ENCODE measurements around the gene SLC50A1.

SLC50A1 gene

GRCh38 chr1:155135415-155136028 is at the start of gene SLC50A1:
TSS of gene SLC50A1 (plus strand) at chr1:155135852. CDS start at chr1:155135912, 60 bp downstream.
- Histone ChIP-seq H3K27me3 (ENCODE audit: control insufficient read depth, insufficient read depth, low read length) (no peaks in the 10 kb centered on the region; the same call in 1 of the 2 replicates), H3K4me3 (ENCODE audit: low read depth, low read length) (peak within 1 kb of the TSS; percentile 73), H3K9me3 (ENCODE audit: control insufficient read depth, insufficient read depth, low read length) (no peaks in the 10 kb centered on the region), H3K27ac (ENCODE audit: low read depth, low read length) (peak within 1 kb of the TSS; percentile 98), H3K4me1 (ENCODE audit: control insufficient read depth, insufficient read depth, low read length) (peaks cover 12% of the 10 kb centered on the region), H3K36me3 (ENCODE audit: control insufficient read depth, insufficient read depth, low read length) (peaks cover 26% of the 10 kb centered on the region), H3K9ac (ENCODE audit: low read depth, low read length) (peak within 1 kb of the TSS; percentile 53)

GRCh38 chr1:155086128-155086741 is 49.4 kb upstream of the SLC50A1 start:
- Histone ChIP-seq H3K9me3 (ENCODE audit: control insufficient read depth, insufficient read depth, low read length) (no peaks in the 10 kb centered on the region), H3K9ac (ENCODE audit: low read depth, low read length) (no peak overlapping the region)

GRCh38 chr1:155086856-155087535 is 48.7 kb upstream of the SLC50A1 start:
- Histone ChIP-seq H3K36me3 (ENCODE audit: control insufficient read depth, insufficient read depth, low read length) (no peaks in the 10 kb centered on the region), H3K9ac (ENCODE audit: low read depth, low read length) (no peak overlapping the region)

More at GRCh38 chr1:155086128-155086741, 49.4 kb upstream of the SLC50A1 start:
- Histone ChIP-seq H3K27me3 (ENCODE audit: control insufficient read depth, insufficient read depth, low read length) (peaks cover 33% of the 10 kb centered on the region), H3K4me1 (ENCODE audit: control insufficient read depth, insufficient read depth, low read length) (peaks cover 16% of the 10 kb centered on the region), H3K27ac (ENCODE audit: low read depth, low read length) (no peak overlapping the region), H3K4me3 (ENCODE audit: low read depth, low read length) (peak overlapping the region; percentile 89; the same call in 1 of the 2 replicates), H3K36me3 (ENCODE audit: control insufficient read depth, insufficient read depth, low read length) (no peaks in the 10 kb centered on the region)

GRCh38 chr1:155091071-155092051 is 44.3 kb upstream of the SLC50A1 start:
- Histone ChIP-seq H3K4me1 (ENCODE audit: control insufficient read depth, insufficient read depth, low read length) (peaks cover 17% of the 10 kb centered on the region), H3K4me3 (ENCODE audit: low read depth, low read length) (no peak overlapping the region), H3K9ac (ENCODE audit: low read depth, low read length) (no peak overlapping the region)

More at GRCh38 chr1:155086856-155087535, 48.7 kb upstream of the SLC50A1 start:
- Histone ChIP-seq H3K27ac (ENCODE audit: low read depth, low read length) (no peak overlapping the region), H3K4me3 (ENCODE audit: low read depth, low read length) (no peak overlapping the region), H3K9me3 (ENCODE audit: control insufficient read depth, insufficient read depth, low read length) (no peaks in the 10 kb centered on the region), H3K4me1 (ENCODE audit: control insufficient read depth, insufficient read depth, low read length) (peaks cover 16% of the 10 kb centered on the region), H3K27me3 (ENCODE audit: control insufficient read depth, insufficient read depth, low read length) (peaks cover 30% of the 10 kb centered on the region)

GRCh38 chr1:155092131-155092530 is 43.5 kb upstream of the SLC50A1 start:
- Histone ChIP-seq H3K4me1 (ENCODE audit: control insufficient read depth, insufficient read depth, low read length) (peaks cover 17% of the 10 kb centered on the region), H3K27ac (ENCODE audit: low read depth, low read length) (no peak overlapping the region), H3K9me3 (ENCODE audit: control insufficient read depth, insufficient read depth, low read length) (no peaks in the 10 kb centered on the region), H3K4me3 (ENCODE audit: low read depth, low read length) (no peak overlapping the region), H3K36me3 (ENCODE audit: control insufficient read depth, insufficient read depth, low read length) (no peaks in the 10 kb centered on the region), H3K27me3 (ENCODE audit: control insufficient read depth, insufficient read depth, low read length) (peaks cover 7% of the 10 kb centered on the region), H3K9ac (ENCODE audit: low read depth, low read length) (no peak overlapping the region)

More at GRCh38 chr1:155091071-155092051, 44.3 kb upstream of the SLC50A1 start:
- Histone ChIP-seq H3K27me3 (ENCODE audit: control insufficient read depth, insufficient read depth, low read length) (peaks cover 7% of the 10 kb centered on the region), H3K36me3 (ENCODE audit: control insufficient read depth, insufficient read depth, low read length) (no peaks in the 10 kb centered on the region), H3K27ac (ENCODE audit: low read depth, low read length) (no peak overlapping the region), H3K9me3 (ENCODE audit: control insufficient read depth, insufficient read depth, low read length) (no peaks in the 10 kb centered on the region)

GRCh38 chr1:155092641-155093040 is 43.0 kb upstream of the SLC50A1 start:
- no peak overlapping the region for H3K4me3 ChIP-seq (ENCODE audit: low read depth, low read length)
- no peaks in the 10 kb centered on the region for H3K36me3 ChIP-seq (ENCODE audit: control insufficient read depth, insufficient read depth, low read length)
- H3K9ac ChIP-seq (ENCODE audit: low read depth, low read length) = no peak overlapping the region
- H3K27me3 ChIP-seq (ENCODE audit: control insufficient read depth, insufficient read depth, low read length) = peaks cover 7% of the 10 kb centered on the region
- H3K27ac ChIP-seq (ENCODE audit: low read depth, low read length) = no peak overlapping the region
- no peaks in the 10 kb centered on the region for H3K9me3 ChIP-seq (ENCODE audit: control insufficient read depth, insufficient read depth, low read length)
- H3K4me1 ChIP-seq (ENCODE audit: control insufficient read depth, insufficient read depth, low read length) = peaks cover 17% of the 10 kb centered on the region

GRCh38 chr1:155093911-155094621 is 41.6 kb upstream of the SLC50A1 start:
- H3K27me3 ChIP-seq (ENCODE audit: control insufficient read depth, insufficient read depth, low read length) = peaks cover 7% of the 10 kb centered on the region
- no peaks in the 10 kb centered on the region for H3K36me3 ChIP-seq (ENCODE audit: control insufficient read depth, insufficient read depth, low read length)
- H3K4me3 ChIP-seq (ENCODE audit: low read depth, low read length) = no peak overlapping the region
- H3K9me3 ChIP-seq (ENCODE audit: control insufficient read depth, insufficient read depth, low read length) = no peaks in the 10 kb centered on the region
- peaks cover 17% of the 10 kb centered on the region for H3K4me1 ChIP-seq (ENCODE audit: control insufficient read depth, insufficient read depth, low read length)
- H3K27ac ChIP-seq (ENCODE audit: low read depth, low read length) = peak overlapping the region; percentile 47
- no peak overlapping the region for H3K9ac ChIP-seq (ENCODE audit: low read depth, low read length)

- Histone ChIP-seq H3K4me3 (ENCODE audit: low read depth, low read length) (no peak overlapping the region), H3K27me3 (ENCODE audit: control insufficient read depth, insufficient read depth, low read length) (peaks cover 7% of the 10 kb centered on the region), H3K9ac (ENCODE audit: low read depth, low read length) (no peak overlapping the region), H3K4me1 (ENCODE audit: control insufficient read depth, insufficient read depth, low read length) (peaks cover 17% of the 10 kb centered on the region), H3K9me3 (ENCODE audit: control insufficient read depth, insufficient read depth, low read length) (no peaks in the 10 kb centered on the region), H3K27ac (ENCODE audit: low read depth, low read length) (peak overlapping the region; percentile 47), H3K36me3 (ENCODE audit: control insufficient read depth, insufficient read depth, low read length) (no peaks in the 10 kb centered on the region)
Observed at GRCh38 chr1:155094622-155094948, 41.1 kb upstream of the SLC50A1 start.

GRCh38 chr1:155099331-155099730 is 36.3 kb upstream of the SLC50A1 start:
- H3K36me3 ChIP-seq (ENCODE audit: control insufficient read depth, insufficient read depth, low read length) = no peaks in the 10 kb centered on the region

GRCh38 chr1:155103325-155103724 is 32.3 kb upstream of the SLC50A1 start:
- Histone ChIP-seq H3K4me1 (ENCODE audit: control insufficient read depth, insufficient read depth, low read length) (no peaks in the 10 kb centered on the region), H3K36me3 (ENCODE audit: control insufficient read depth, insufficient read depth, low read length) (no peaks in the 10 kb centered on the region), H3K9ac (ENCODE audit: low read depth, low read length) (no peak overlapping the region), H3K9me3 (ENCODE audit: control insufficient read depth, insufficient read depth, low read length) (no peaks in the 10 kb centered on the region), H3K4me3 (ENCODE audit: low read depth, low read length) (no peak overlapping the region), H3K27me3 (ENCODE audit: control insufficient read depth, insufficient read depth, low read length) (no peaks in the 10 kb centered on the region), H3K27ac (ENCODE audit: low read depth, low read length) (no peak overlapping the region)

More at GRCh38 chr1:155099331-155099730, 36.3 kb upstream of the SLC50A1 start:
- no peaks in the 10 kb centered on the region for H3K27me3 ChIP-seq (ENCODE audit: control insufficient read depth, insufficient read depth, low read length)
- H3K9ac ChIP-seq (ENCODE audit: low read depth, low read length) = no peak overlapping the region
- H3K27ac ChIP-seq (ENCODE audit: low read depth, low read length) = no peak overlapping the region
- H3K9me3 ChIP-seq (ENCODE audit: control insufficient read depth, insufficient read depth, low read length) = no peaks in the 10 kb centered on the region
- no peak overlapping the region for H3K4me3 ChIP-seq (ENCODE audit: low read depth, low read length)
- H3K4me1 ChIP-seq (ENCODE audit: control insufficient read depth, insufficient read depth, low read length) = peaks cover 3% of the 10 kb centered on the region
